GM13977 (cell line): ENCODE results near the gene BBS7.
A peak's percentile ranks its signal among the peaks of the same experiment; 100 is the strongest.

Source experiments
- DNase-seq: peaks from one replicate; pipeline ENCODE4 v3.0.0; 2012; ENCODE audit warnings: low spot score
- CTCF ChIP-seq: IDR thresholded peaks from 2 replicates; pipeline ENCODE4 v1.5.1; 2012; ENCODE audit warnings: mild to moderate bottlenecking, control low read depth; ENCODE audit not compliant: insufficient read depth; ENCODE audit errors: extremely low read depth, missing control alignments
- in situ Hi-C: fragments of 300-500 bp; cut with MboI; formaldehyde crosslinking; loops from one replicate; pipeline ENCODE4 v1.12.0; 2022; ENCODE audit warnings: low sequenced_read_pairs, low pct_unique_long_range_greater_than_20kb, mixed read lengths, inconsistent platforms; ENCODE audit not compliant: unreplicated experiment

The BBS7 gene

GRCh38 chr4:121869841-121870822, at the start of gene BBS7:
BBS7 (minus strand) TSS chr4:121870474; CDS start chr4:121870313, 161 bp downstream.
- peak; percentile 91 for DNase-seq
- no peak for TF ChIP-seq CTCF
- in situ Hi-C loops: no loop called here

GRCh38 chr4:121913667-121914066, 43.4 kb upstream of the BBS7 start:
- DNase-seq: no peak
- no peak for TF ChIP-seq CTCF
- in situ Hi-C loops: loop anchor here (25.0 kb wide), 1 partner anchor 674 kb away; no protein-coding TSS in a partner anchor

GRCh38 chr4:121908346-121908745, 38.1 kb upstream of the BBS7 start:
- no peak for TF ChIP-seq CTCF
- DNase-seq: no peak
- in situ Hi-C loops: loop anchor here (25.0 kb wide), 1 partner anchor 679 kb away; no protein-coding TSS in a partner anchor

- TF ChIP-seq CTCF: peak; percentile 69
Measured at GRCh38 chr4:121900132-121900983, 30.1 kb upstream of the BBS7 start.

GRCh38 chr4:121898150-121898549, 27.9 kb upstream of the BBS7 start:
- in situ Hi-C loops: no loop called here
- no peak for DNase-seq
- TF ChIP-seq CTCF: no peak

More at GRCh38 chr4:121900132-121900983, 30.1 kb upstream of the BBS7 start:
- in situ Hi-C loops: loop anchor here (25.0 kb wide), 1 partner anchor 687 kb away; no protein-coding TSS in a partner anchor
- peak; percentile 24 for DNase-seq

- no peak for TF ChIP-seq CTCF
- no peak for DNase-seq
- in situ Hi-C loops: no loop called here
Measured at GRCh38 chr4:121888134-121888533, 17.9 kb upstream of the BBS7 start.
